H1 (cell line): ENCODE data around the gene BIN1. TPM values are rescaled to one million over a fixed set of nuclear protein-coding genes. Genes with fewer than 3 reads are reported as not detected.

Experiments
- CTCF ChIA-PET: fragments of 300-600 bp; sonication (Branson Sonifier 250); formaldehyde crosslinking; loops from one replicate; lab custom pipeline; 2021; ENCODE audit not compliant: partially characterized antibody; lab: Charles Lee
- POLR2A ChIA-PET: fragments of 300-600 bp; sonication (Branson Sonifier 250); formaldehyde crosslinking; loops from one replicate; lab custom pipeline; 2021; ENCODE audit warnings: inconsistent platforms; ENCODE audit not compliant: partially characterized antibody; lab: Charles Lee
- DNase-seq, 2 experiments: peaks; one replicate each; pipeline versions ENCODE4 v3.0.0 to v3.0.0-alpha.2; 2010 to 2022; ENCODE audit warnings: low spot score in 2 of 2, low read depth in 1 of 2, mixed read lengths in 1 of 2
- FAIRE-seq: peaks from 2 replicates; lab custom pipeline; 2011; peaks lifted over from hg19 to GRCh38; lab: Jason Lieb, UNC
- H2AFZ ChIP-seq: 2 replicates; pipeline ENCODE4 v1.8.1; 2012; ENCODE audit warnings: low read length, inconsistent platforms
- H2AK5ac ChIP-seq: 2 replicates; pipeline ENCODE4 v1.6.1; 2013; ENCODE audit warnings: low read depth, low read length
- H2BK120ac ChIP-seq: replicated peaks from 2 replicates; pipeline ENCODE3; 2013; ENCODE audit warnings: low read depth, low read length, inconsistent platforms
- H2BK12ac ChIP-seq: 2 replicates; pipeline ENCODE4 v1.6.1; 2013; ENCODE audit warnings: low read depth, low read length
- H2BK15ac ChIP-seq: 2 replicates; pipeline ENCODE4 v1.6.1; 2013; ENCODE audit warnings: low read length
- H2BK20ac ChIP-seq: 2 replicates; pipeline ENCODE4 v1.6.1; 2013; ENCODE audit warnings: low read length
- H2BK5ac ChIP-seq: 2 replicates; pipeline ENCODE4 v1.6.1; 2013; ENCODE audit warnings: low read depth, low read length
- H3K14ac ChIP-seq: 2 replicates; pipeline ENCODE4 v1.6.1; 2013; ENCODE audit warnings: inconsistent platforms; ENCODE audit not compliant: insufficient read length
- H3K18ac ChIP-seq: 2 replicates; pipeline ENCODE4 v1.6.1; 2013; ENCODE audit warnings: low read length; ENCODE audit errors: extremely low read depth
- H3K23ac ChIP-seq: 2 replicates; pipeline ENCODE4 v1.6.1; 2013; ENCODE audit warnings: inconsistent platforms; ENCODE audit not compliant: insufficient read length
- H3K23me2 ChIP-seq: 2 replicates; pipeline ENCODE4 v1.6.1; 2013; ENCODE audit warnings: low read depth, low read length
- H3K27ac ChIP-seq: 2 replicates; pipeline ENCODE4 v1.6.1; 2011; ENCODE audit warnings: low read depth, low read length, inconsistent platforms
- H3K27me3 ChIP-seq, 4 experiments: replicated peaks in 1 of 4; 1 replicate in 1 of 4; 2 replicates in 3 of 4; pipeline versions ENCODE4 v1.6.1 to v1.8.1; 2011 to 2013; ENCODE audit warnings: low read length in 3 of 4, mild to moderate bottlenecking in 3 of 4, inconsistent platforms in 2 of 4, mixed read lengths in 2 of 4, moderate library complexity in 1 of 4; ENCODE audit not compliant: control insufficient read depth in 3 of 4, insufficient read depth in 3 of 4; ENCODE audit errors: extremely low read depth in 1 of 4
- H3K36me3 ChIP-seq, 4 experiments: 2 replicates each; pipeline versions ENCODE4 v1.6.1 to v1.8.1; 2011 to 2013; ENCODE audit warnings: mild to moderate bottlenecking in 4 of 4, low read length in 3 of 4, moderate library complexity in 2 of 4, control low read depth in 1 of 4, inconsistent platforms in 1 of 4; ENCODE audit not compliant: insufficient read depth in 4 of 4, control insufficient read depth in 2 of 4
- H3K4ac ChIP-seq: replicated peaks from 2 replicates; pipeline ENCODE3; 2013; ENCODE audit warnings: low read length, low read depth, mixed read lengths, inconsistent platforms; ENCODE audit not compliant: insufficient read length
- H3K4me1 ChIP-seq, 4 experiments: replicated peaks in 1 of 4; 1 replicate in 1 of 4; 2 replicates in 3 of 4; pipeline versions ENCODE4 v1.6.1 to v1.8.1; 2011 to 2013; ENCODE audit warnings: low read length in 3 of 4, inconsistent platforms in 2 of 4, mixed read lengths in 1 of 4; ENCODE audit not compliant: insufficient read depth in 4 of 4, control insufficient read depth in 3 of 4
- H3K4me2 ChIP-seq, 2 experiments: 2 replicates each; pipeline versions ENCODE4 v1.6.1 to v1.8.1; 2011 to 2013; ENCODE audit warnings: low read depth in 2 of 2, low read length in 2 of 2, control low read depth in 1 of 2, inconsistent platforms in 1 of 2, mild to moderate bottlenecking in 1 of 2; ENCODE audit not compliant: insufficient read depth in 1 of 2
- H3K4me3 ChIP-seq, 4 experiments: fragments of 200-600, 300-600 bp in 1 of 4; sonication (generic), shearing (Covaris generic), sonication (Bioruptor Twin) in 1 of 4; 2 replicates each; pipeline versions ENCODE4 v1.5.1 to v1.8.1; 2011 to 2016; ENCODE audit warnings: low read length in 4 of 4, low read depth in 3 of 4, control low read depth in 2 of 4, inconsistent platforms in 2 of 4, mild to moderate bottlenecking in 2 of 4, mixed read lengths in 1 of 4, moderate library complexity in 1 of 4; ENCODE audit not compliant: insufficient read depth in 2 of 4; ENCODE audit errors: extremely low read depth in 1 of 4
- H3K56ac ChIP-seq: replicated peaks from 2 replicates; pipeline ENCODE3; 2013; ENCODE audit warnings: low read depth, mild to moderate bottlenecking, mixed read lengths, low read length, inconsistent platforms; ENCODE audit not compliant: insufficient read length
- H3K79me1 ChIP-seq: 2 replicates; pipeline ENCODE4 v1.6.1; 2013; ENCODE audit warnings: low read depth, low read length, control low read depth
- H3K79me2 ChIP-seq, 2 experiments: 2 replicates each; pipeline versions ENCODE4 v1.6.1 to v1.8.1; 2012 to 2013; ENCODE audit warnings: low read length in 2 of 2, mild to moderate bottlenecking in 2 of 2, inconsistent platforms in 1 of 2; ENCODE audit not compliant: insufficient read depth in 2 of 2, control insufficient read depth in 1 of 2
- H3K9ac ChIP-seq, 4 experiments: replicated peaks in 1 of 4; 1 replicate in 1 of 4; 2 replicates in 3 of 4; pipeline versions ENCODE4 v1.6.1 to v1.8.1; 2011 to 2013; ENCODE audit warnings: low read depth in 3 of 4, low read length in 3 of 4, control low read depth in 2 of 4, mild to moderate bottlenecking in 2 of 4, moderate library complexity in 2 of 4, inconsistent platforms in 1 of 4; ENCODE audit errors: extremely low read depth in 1 of 4
- H3K9me3 ChIP-seq, 2 experiments: 2 replicates each; pipeline versions ENCODE4 v1.6.1 to v1.8.1; 2012 to 2013; ENCODE audit warnings: mild to moderate bottlenecking in 2 of 2, moderate library complexity in 2 of 2, control low read depth in 1 of 2, inconsistent platforms in 1 of 2, low read depth in 1 of 2, low read length in 1 of 2, mixed read lengths in 1 of 2; ENCODE audit not compliant: insufficient read depth in 2 of 2
- H4K20me1 ChIP-seq, 2 experiments: replicated peaks in 1 of 2; 2 replicates each; pipeline versions ENCODE3 to v1.8.1; 2011 to 2013; ENCODE audit warnings: inconsistent platforms in 2 of 2, low read length in 2 of 2, mild to moderate bottlenecking in 1 of 2; ENCODE audit not compliant: insufficient read depth in 2 of 2, control insufficient read depth in 1 of 2
- H4K5ac ChIP-seq: 2 replicates; pipeline ENCODE4 v1.6.1; 2013; ENCODE audit warnings: low read length, low read depth, mixed read lengths, inconsistent platforms; ENCODE audit not compliant: insufficient read length
- H4K8ac ChIP-seq: 2 replicates; pipeline ENCODE4 v1.8.0; 2013; ENCODE audit warnings: mild to moderate bottlenecking, moderate library complexity, low read length, inconsistent platforms; ENCODE audit not compliant: insufficient read depth; ENCODE audit errors: extremely low read depth
- H4K91ac ChIP-seq: replicated peaks from 2 replicates; pipeline ENCODE3; 2013; ENCODE audit warnings: low read length, mixed read lengths, inconsistent platforms; ENCODE audit not compliant: insufficient read length
- CHD2 ChIP-seq: IDR thresholded peaks from 2 replicates; pipeline ENCODE4 v1.6.1; 2012; ENCODE audit warnings: low read length, improper control_type of control experiment
- EP300 ChIP-seq, 2 experiments: IDR thresholded peaks; 1 replicate in 1 of 2; 2 replicates in 1 of 2; pipeline ENCODE4 v1.6.1; 2011 to 2012; ENCODE audit warnings: low read depth in 2 of 2, low read length in 2 of 2, mild to moderate bottlenecking in 2 of 2, borderline replicate concordance in 1 of 2, inconsistent platforms in 1 of 2, moderate library complexity in 1 of 2
- EZH2 ChIP-seq: fragments of 200-600 bp; sonication (generic); IDR thresholded peaks from 2 replicates; pipeline ENCODE4 v1.7.1; 2012; ENCODE audit warnings: low read depth, mild to moderate bottlenecking, moderate library complexity, low read length, inconsistent platforms; ENCODE audit not compliant: severe bottlenecking
- GTF2F1 ChIP-seq: IDR thresholded peaks from 2 replicates; pipeline ENCODE4 v1.6.1; 2012; ENCODE audit warnings: low read depth, low read length, improper control_type of control experiment, borderline replicate concordance
- HDAC6 ChIP-seq: IDR thresholded peaks from one replicate; pipeline ENCODE4 v1.7.1; 2012; ENCODE audit warnings: low read depth, mild to moderate bottlenecking, inconsistent platforms, low read length, moderate library complexity
- JUND ChIP-seq: IDR thresholded peaks from 2 replicates; pipeline ENCODE4 v1.6.1; 2011; ENCODE audit warnings: mild to moderate bottlenecking, improper control_type of control experiment, low read length
- POU5F1 ChIP-seq: IDR thresholded peaks from 2 replicates; pipeline ENCODE4 v1.6.1; 2011; ENCODE audit warnings: low read depth, mild to moderate bottlenecking, low read length, moderate library complexity
- RFX5 ChIP-seq: IDR thresholded peaks from 2 replicates; pipeline ENCODE4 v1.6.1; 2011; ENCODE audit warnings: low read depth, low read length, improper control_type of control experiment, borderline replicate concordance
- SIN3A ChIP-seq, 2 experiments: IDR thresholded peaks in 1 of 2; conservative IDR thresholded peaks in 1 of 2; 2 replicates each; pipeline ENCODE4 v1.6.1; 2011 to 2012; ENCODE audit warnings: low read length in 2 of 2, improper control_type of control experiment in 1 of 2, low read depth in 1 of 2, mild to moderate bottlenecking in 1 of 2
- SP4 ChIP-seq: IDR thresholded peaks from 2 replicates; pipeline ENCODE4 v1.6.1; 2012; ENCODE audit warnings: low read length, inconsistent platforms
- SUZ12 ChIP-seq: fragments of 200-600 bp; sonication (generic); IDR thresholded peaks from 2 replicates; pipeline ENCODE4 v1.6.1; 2012; ENCODE audit warnings: mild to moderate bottlenecking, inconsistent platforms, low read length, moderate library complexity, mixed read lengths
- WGBS, 2 experiments: shearing (Covaris generic) in 1 of 2; methylation state at CpG; one replicate each; pipeline versions ENCODE4 v1.1.6 to v1.1.7; 2013 to 2015; ENCODE audit warnings: low lambda C conversion rate in 2 of 2, mixed read lengths in 2 of 2, inconsistent platforms in 1 of 2, low coverage in 1 of 2, missing lambda C conversion rate in 1 of 2; ENCODE audit not compliant: insufficient replicate concordance in 2 of 2, insufficient coverage in 1 of 2, insufficient read length in 1 of 2; ENCODE audit errors: extremely low coverage in 1 of 2, missing lambda C conversion rate in 1 of 2; 5-methylcytosine and 5-hydroxymethylcytosine counted together
- polyA plus RNA-seq, 7 experiments: library from polyadenylated mRNA; depleted of rRNA in 3 of 7; stranded (reverse) in 5 of 7; unstranded in 2 of 7; fragments of >200 nt in 5 of 7; fragments of 200-250 nt in 2 of 7; gene quantifications; 1 replicate in 5 of 7; 2 replicates in 1 of 7; 4 replicates in 1 of 7; pipeline versions ENCODE4 v1.2.1 to v1.2.3, GENCODE V29; 2011 to 2013; ENCODE audit warnings: missing spikeins in 2 of 7, mixed read lengths in 2 of 7
- total RNA-seq: library from RNA; stranded (reverse); fragmentation: NEBNext Ultra II Directional; extraction: Animal tissue kit (Norgen Biotek cat#: 25700); gene quantifications from 2 replicates; pipeline ENCODE4 v1.2.1, GENCODE V29; 2021

The BIN1 gene
- total and polyA plus RNA-seq, 2 of the 8 experiments (the other 6 are each of a cell fraction or from before 2014, with no cell fraction given) = 23.6 to 35.6 TPM

DNA sequence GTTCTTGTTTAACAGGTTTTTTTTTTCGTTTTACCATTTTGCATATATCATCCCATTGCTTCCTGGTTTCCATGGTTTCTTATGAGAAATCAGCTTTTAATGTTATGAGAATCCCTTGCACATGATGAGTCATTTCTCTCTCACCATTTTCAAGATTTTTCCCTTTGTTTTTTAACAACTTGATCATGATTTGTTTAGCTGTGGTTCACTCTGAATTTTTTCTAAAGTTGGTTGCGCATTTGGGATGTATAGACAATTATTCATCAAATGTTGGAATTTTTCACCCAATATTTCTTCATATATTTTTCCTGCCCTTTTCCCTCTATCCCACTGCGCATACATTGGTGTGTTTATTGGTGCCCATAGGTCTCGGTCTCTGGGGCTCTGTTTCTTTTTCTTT is 42.4 kb upstream of the BIN1 start:
- Histone ChIP-seq H2BK15ac (no peak overlapping the region), H2AK5ac (no peak overlapping the region), H2BK120ac (no peak overlapping the region), H3K79me1 (no peaks in the 10 kb centered on the region), H4K5ac (no peak overlapping the region), H4K20me1 (no peaks in the 10 kb centered on the region), H3K79me2 (no peaks in the 10 kb centered on the region), H2BK5ac (no peak overlapping the region), H3K27ac (no peak overlapping the region), H2BK20ac (no peak overlapping the region), H3K4ac (no peak overlapping the region), H3K4me1 (0 out of 7 replicates have a peak, but pooled peaks cover 0 to 1% (median 0%) of the 10 kb centered on the region in 4 experiments), H3K23me2 (no peaks in the 10 kb centered on the region), H3K9me3 (peaks cover 3 to 7% of the 10 kb centered on the region in 2 experiments; a peak in 2 of 4 replicates), H3K27me3 (no peaks in the 10 kb centered on the region), H3K4me2 (no peak overlapping the region), H3K18ac (no peak overlapping the region), H3K36me3 (no peaks in the 10 kb centered on the region), H3K9ac (no peak overlapping the region), H3K23ac (no peak overlapping the region), H3K4me3 (no peak overlapping the region), H3K56ac (no peak overlapping the region), H3K14ac (no peak overlapping the region), H2AFZ (no peak overlapping the region), H4K8ac (no peak overlapping the region), H2BK12ac (no peak overlapping the region), H4K91ac (no peak overlapping the region)
- 90% methylated on average over 3 of the region's 4 CpGs; no CpG with 5 or more reads in 1 of the 2 experiments for WGBS, 2 experiments
- DNase-seq (no peak), FAIRE-seq (no peak)
- TF ChIP-seq EP300 (IDR thresholded peaks at IDR 0.05; ENCODE audit: borderline replicate concordance in 1 of 2, low read depth in 2 of 2, low read length in 2 of 2) (no peak), POU5F1 (no peak), HDAC6 (no peak), SUZ12 (no peak), GTF2F1 (no peak), EZH2 (no peak), SP4 (no peak), CHD2 (no peak), RFX5 (no peak), JUND (no peak), SIN3A (conservative IDR thresholded peaks at IDR 0.05 in 1 of 2, IDR thresholded peaks at IDR 0.05 in 1 of 2; ENCODE audit: low read depth in 1 of 2, low read length in 2 of 2) (no peak)
- ChIA-PET CTCF (interaction anchor here (1.2 kb wide), 1 partner anchor 26 kb away, joined by 4 read pairs; no protein-coding TSS in a partner anchor), POLR2A (no interaction called here)
